PFSK-1 (cell line): Measurements from ENCODE around the gene LRCH3.

ENCODE experiments used
- POLR2AphosphoS5 ChIP-seq: IDR thresholded peaks from 2 replicates; pipeline ENCODE4 v1.6.1; 2012; ENCODE audit warnings: low read depth, mild to moderate bottlenecking, control low read depth, low read length, moderate library complexity
- SIN3A ChIP-seq: IDR thresholded peaks from 2 replicates; pipeline ENCODE4 v1.6.1; 2012; ENCODE audit warnings: mild to moderate bottlenecking, low read length, moderate library complexity, borderline replicate concordance; ENCODE audit not compliant: insufficient read depth
- TAF1 ChIP-seq: IDR thresholded peaks from 2 replicates; pipeline ENCODE4 v1.6.1; 2012; ENCODE audit warnings: low read length, control low read depth, borderline replicate concordance; ENCODE audit not compliant: insufficient read depth
- TF ChIP-seq, protein P1 (sequence below), 2 experiments: IDR thresholded peaks; 2 replicates each; pipeline versions ENCODE4 v1.6.1 to v1.8.0; 2011 to 2012; ENCODE audit warnings: low read depth in 2 of 2, low read length in 2 of 2, control low read depth in 1 of 2, inconsistent platforms in 1 of 2, mild to moderate bottlenecking in 1 of 2, moderate library complexity in 1 of 2; ENCODE audit not compliant: insufficient read depth in 1 of 2

DNA sequence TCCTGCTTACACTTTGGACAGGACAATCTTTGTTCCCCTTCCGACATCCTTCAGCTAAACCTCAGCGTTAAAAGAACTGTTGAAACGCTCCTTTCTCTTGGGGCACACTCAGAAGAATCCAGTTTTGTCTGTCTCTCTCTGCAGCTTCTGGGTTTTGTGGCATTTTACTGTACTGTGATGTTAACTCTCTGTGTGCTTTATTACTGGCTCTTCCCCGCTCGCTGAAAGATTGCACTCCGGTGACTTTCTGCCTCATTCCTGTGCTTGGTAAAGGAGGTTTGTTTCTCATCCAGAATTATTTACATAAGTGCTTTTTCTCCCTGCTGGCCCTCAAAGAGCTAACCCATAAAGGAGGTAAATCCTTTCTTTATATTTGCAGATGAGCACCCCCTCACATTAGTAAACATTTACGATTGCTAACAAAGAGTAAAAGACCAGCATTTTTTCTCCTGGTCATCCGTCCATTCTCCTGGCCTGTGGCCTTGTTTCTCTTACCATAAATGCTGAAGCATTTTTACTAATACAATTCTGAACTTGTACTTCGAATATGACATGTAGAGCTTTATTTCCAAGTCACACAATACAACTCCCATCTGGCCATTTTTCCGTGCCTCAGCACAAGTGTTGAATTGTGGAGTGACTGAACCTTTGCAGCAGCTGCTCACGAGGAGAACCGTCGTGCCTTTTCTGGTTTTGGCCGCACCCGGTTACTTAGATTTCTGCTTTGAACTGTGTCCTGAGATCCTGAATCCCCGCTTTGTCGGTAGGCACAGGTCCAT, 89.6 kb downstream of the LRCH3 start:
- TF ChIP-seq POLR2AphosphoS5 (no peak), TAF1 (no peak), SIN3A (no peak)
- TF ChIP-seq, protein P1, sequence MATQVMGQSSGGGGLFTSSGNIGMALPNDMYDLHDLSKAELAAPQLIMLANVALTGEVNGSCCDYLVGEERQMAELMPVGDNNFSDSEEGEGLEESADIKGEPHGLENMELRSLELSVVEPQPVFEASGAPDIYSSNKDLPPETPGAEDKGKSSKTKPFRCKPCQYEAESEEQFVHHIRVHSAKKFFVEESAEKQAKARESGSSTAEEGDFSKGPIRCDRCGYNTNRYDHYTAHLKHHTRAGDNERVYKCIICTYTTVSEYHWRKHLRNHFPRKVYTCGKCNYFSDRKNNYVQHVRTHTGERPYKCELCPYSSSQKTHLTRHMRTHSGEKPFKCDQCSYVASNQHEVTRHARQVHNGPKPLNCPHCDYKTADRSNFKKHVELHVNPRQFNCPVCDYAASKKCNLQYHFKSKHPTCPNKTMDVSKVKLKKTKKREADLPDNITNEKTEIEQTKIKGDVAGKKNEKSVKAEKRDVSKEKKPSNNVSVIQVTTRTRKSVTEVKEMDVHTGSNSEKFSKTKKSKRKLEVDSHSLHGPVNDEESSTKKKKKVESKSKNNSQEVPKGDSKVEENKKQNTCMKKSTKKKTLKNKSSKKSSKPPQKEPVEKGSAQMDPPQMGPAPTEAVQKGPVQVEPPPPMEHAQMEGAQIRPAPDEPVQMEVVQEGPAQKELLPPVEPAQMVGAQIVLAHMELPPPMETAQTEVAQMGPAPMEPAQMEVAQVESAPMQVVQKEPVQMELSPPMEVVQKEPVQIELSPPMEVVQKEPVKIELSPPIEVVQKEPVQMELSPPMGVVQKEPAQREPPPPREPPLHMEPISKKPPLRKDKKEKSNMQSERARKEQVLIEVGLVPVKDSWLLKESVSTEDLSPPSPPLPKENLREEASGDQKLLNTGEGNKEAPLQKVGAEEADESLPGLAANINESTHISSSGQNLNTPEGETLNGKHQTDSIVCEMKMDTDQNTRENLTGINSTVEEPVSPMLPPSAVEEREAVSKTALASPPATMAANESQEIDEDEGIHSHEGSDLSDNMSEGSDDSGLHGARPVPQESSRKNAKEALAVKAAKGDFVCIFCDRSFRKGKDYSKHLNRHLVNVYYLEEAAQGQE (IDR thresholded peaks at IDR 0.05; ENCODE audit: insufficient read depth in 1 of 2, low read depth in 2 of 2, low read length in 2 of 2) = no peak
